ENCODE results near the gene SPECC1L. TPM values are rescaled to one million over a fixed set of nuclear protein-coding genes. Genes with fewer than 3 reads are reported as not detected.
A peak's percentile ranks its signal among the peaks of the same experiment; 100 is the strongest.

SPECC1L gene
- total and polyA plus RNA-seq, 2 of the 8 experiments (the other 6 are each of a cell fraction or from before 2014, with no cell fraction given): 15.7 to 61.6 TPM

- Histone ChIP-seq H3K23ac (ENCODE audit: insufficient read length) (no peak overlapping the region), H2BK15ac (ENCODE audit: low read length) (0 out of 2 replicates have a peak overlapping the region, but pooled peaks have one; percentile 16), H3K9ac (replicated peaks in 1 of 4; ENCODE audit: extremely low read depth in 1 of 4, low read depth in 3 of 4, low read length in 3 of 4) (no peak overlapping the region), H3K18ac (ENCODE audit: extremely low read depth, low read length) (no peak overlapping the region), H3K4me1 (replicated peaks in 1 of 4; ENCODE audit: control insufficient read depth in 3 of 4, insufficient read depth in 4 of 4, low read length in 3 of 4) (peaks cover 4 to 7% (median 6%) of the 10 kb centered on the region in 4 experiments; a peak in 6 of 7 replicates), H2BK120ac (replicated peaks; ENCODE audit: low read depth, low read length) (no peak overlapping the region), H2AFZ (ENCODE audit: low read length) (no peak overlapping the region), H4K20me1 (replicated peaks in 1 of 2; ENCODE audit: control insufficient read depth in 1 of 2, insufficient read depth in 2 of 2, low read length in 2 of 2) (no peaks in the 10 kb centered on the region), H3K4ac (replicated peaks; ENCODE audit: insufficient read length, low read depth, low read length) (no peak overlapping the region), H2BK12ac (ENCODE audit: low read depth, low read length) (0 out of 2 replicates have a peak overlapping the region, but pooled peaks have one; percentile 17), H3K79me2 (ENCODE audit: control insufficient read depth in 1 of 2, insufficient read depth in 2 of 2, low read length in 2 of 2) (no peaks in the 10 kb centered on the region), H3K4me3 (ENCODE audit: extremely low read depth in 1 of 4, insufficient read depth in 2 of 4, low read depth in 3 of 4, low read length in 4 of 4) (no peak overlapping the region), H3K27ac (ENCODE audit: low read depth, low read length) (no peak overlapping the region), H2AK5ac (ENCODE audit: low read depth, low read length) (no peak overlapping the region), H3K56ac (replicated peaks; ENCODE audit: insufficient read length, low read depth, low read length) (no peak overlapping the region), H3K14ac (ENCODE audit: insufficient read length) (no peak overlapping the region), H3K36me3 (ENCODE audit: control insufficient read depth in 2 of 4, insufficient read depth in 4 of 4, low read length in 3 of 4) (no peaks in the 10 kb centered on the region), H3K27me3 (replicated peaks in 1 of 4; ENCODE audit: control insufficient read depth in 3 of 4, extremely low read depth in 1 of 4, insufficient read depth in 3 of 4, low read length in 3 of 4) (peaks cover 0 to 6% (median under 1%) of the 10 kb centered on the region in 4 experiments; a peak in 4 of 7 replicates), H4K8ac (ENCODE audit: extremely low read depth, insufficient read depth, low read length) (no peak overlapping the region; the same call in 1 of the 2 replicates), H4K91ac (replicated peaks; ENCODE audit: insufficient read length, low read length) (no peak overlapping the region), H3K4me2 (ENCODE audit: insufficient read depth in 1 of 2, low read depth in 2 of 2, low read length in 2 of 2) (no peak overlapping the region), H2BK20ac (ENCODE audit: low read length) (no peak overlapping the region), H3K9me3 (ENCODE audit: insufficient read depth in 2 of 2, low read depth in 1 of 2, low read length in 1 of 2) (no peaks in the 10 kb centered on the region), H3K23me2 (ENCODE audit: low read depth, low read length) (no peaks in the 10 kb centered on the region), H3K79me1 (ENCODE audit: low read depth, low read length) (no peaks in the 10 kb centered on the region), H4K5ac (ENCODE audit: insufficient read length, low read depth, low read length) (no peak overlapping the region), H2BK5ac (ENCODE audit: low read depth, low read length) (0 out of 2 replicates have a peak overlapping the region, but pooled peaks have one; percentile 56)
- DNase-seq (ENCODE audit: low read depth in 1 of 2, low spot score in 2 of 2) (no peak), FAIRE-seq (no peak)
- 90% methylated on average over 14 of the region's 14 CpGs; no CpG with 5 or more reads in 1 of the 2 experiments for WGBS, 2 experiments (ENCODE audit: extremely low coverage in 1 of 2, insufficient coverage in 1 of 2, insufficient read length in 1 of 2, insufficient replicate concordance in 2 of 2, low coverage in 1 of 2, low lambda C conversion rate in 2 of 2, missing lambda C conversion rate in 1 of 2)
- CTCF ChIA-PET (ENCODE audit: partially characterized antibody): interaction anchor here (0.7 to 10.8 kb wide), 8 partner anchors 7 to 91 kb away, joined by 3 to 114 read pairs (median 4); no protein-coding TSS in a partner anchor
- POLR2A ChIA-PET (ENCODE audit: partially characterized antibody): no interaction called here
- TF ChIP-seq SIN3A (conservative IDR thresholded peaks at IDR 0.05 in 1 of 2, IDR thresholded peaks at IDR 0.05 in 1 of 2; ENCODE audit: low read depth in 1 of 2, low read length in 2 of 2) (no peak), TBP (IDR thresholded peaks at IDR 0.05; ENCODE audit: low read depth, low read length) (no peak), SRF (IDR thresholded peaks at IDR 0.05; ENCODE audit: low read depth, low read length) (no peak), SIX5 (IDR thresholded peaks at IDR 0.05; ENCODE audit: low read depth, low read length) (no peak), GTF2F1 (IDR thresholded peaks at IDR 0.05; ENCODE audit: borderline replicate concordance, low read depth, low read length) (no peak), EP300 (IDR thresholded peaks at IDR 0.05; ENCODE audit: borderline replicate concordance in 1 of 2, low read depth in 2 of 2, low read length in 2 of 2) (no peak), CHD2 (IDR thresholded peaks at IDR 0.05; ENCODE audit: low read length) (no peak), RFX5 (IDR thresholded peaks at IDR 0.05; ENCODE audit: borderline replicate concordance, low read depth, low read length) (no peak), CBX8 (IDR thresholded peaks at IDR 0.05; ENCODE audit: borderline replicate concordance, low read depth, low read length) (no peak), JUN (IDR thresholded peaks at IDR 0.05; ENCODE audit: low read depth, low read length) (no peak), JUND (IDR thresholded peaks at IDR 0.05; ENCODE audit: low read length) (no peak), PHF8 (conservative IDR thresholded peaks at IDR 0.05; ENCODE audit: low read depth, low read length) (no peak)
These were observed 160.0 kb downstream of the SPECC1L start for GRCh38 chr22:24430431-24431308.
